Measurements from ENCODE around the gene TSPAN31. TPM values are rescaled to one million over a fixed set of nuclear protein-coding genes. Genes with fewer than 3 reads are reported as not detected.

Gene TSPAN31
- total RNA-seq, 1 experiment from 2014 or later, result 13.5 TPM

- DNase-seq (ENCODE audit: low read depth), result peak; percentile 72
Measured at GRCh38 chr12:57735952-57736740, 8.7 kb upstream of the TSPAN31 start.

- DNase-seq (ENCODE audit: low read depth), result no peak
Measured at GRCh38 chr12:57736741-57737466, 7.9 kb upstream of the TSPAN31 start.

DNA sequence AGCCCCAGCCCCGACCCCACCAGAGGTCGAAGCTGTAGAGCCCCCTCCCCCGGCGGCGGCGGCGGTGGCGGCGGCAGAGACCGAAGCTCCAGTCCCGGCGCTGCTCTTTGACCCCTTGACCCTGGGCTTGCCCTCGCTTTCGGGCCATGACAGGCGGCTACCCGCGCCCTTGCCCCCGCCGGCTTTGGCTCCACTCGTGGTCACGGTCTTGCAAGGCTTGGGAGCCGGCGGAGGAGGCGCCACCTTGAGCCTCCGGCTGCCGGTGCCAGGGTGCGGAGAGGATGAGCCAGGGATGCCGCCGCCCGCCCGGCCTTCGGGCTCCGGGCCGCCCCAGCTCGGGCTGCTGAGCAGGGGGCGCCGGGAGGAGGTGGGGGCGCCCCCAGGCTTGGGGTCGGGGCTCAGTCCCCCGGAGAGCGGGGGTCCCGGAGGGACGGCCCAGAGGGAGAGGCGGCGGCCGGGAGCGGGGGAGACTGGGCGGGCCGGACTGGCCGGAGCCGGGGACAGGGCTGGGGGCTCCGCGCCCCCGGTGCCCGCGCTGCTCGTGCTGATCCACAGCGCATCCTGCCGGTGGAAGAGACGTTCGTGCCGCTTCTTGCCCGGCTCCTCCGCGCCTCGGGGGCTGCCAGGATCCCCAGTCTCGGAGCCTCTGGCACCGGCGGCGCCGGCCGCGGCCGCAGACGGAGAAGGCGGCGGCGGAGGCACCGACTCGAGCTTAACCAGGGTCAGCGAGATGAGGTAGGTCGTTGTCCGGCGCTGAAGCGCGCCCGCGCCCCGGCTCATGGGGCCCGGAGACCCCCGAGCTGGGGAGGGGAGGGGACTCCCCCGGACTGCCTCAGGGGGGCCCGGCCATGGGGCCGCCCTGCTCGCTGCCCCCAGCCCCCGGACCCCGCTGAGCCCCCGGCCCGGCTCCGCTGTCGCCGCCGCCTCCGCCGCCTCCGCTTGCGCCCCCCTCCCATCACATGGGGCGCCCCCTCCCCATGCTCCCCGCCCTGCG lies 7.1 kb upstream of the TSPAN31 start:
- peak; percentile 58 for DNase-seq (ENCODE audit: low read depth)

GRCh38 chr12:57738661-57739237 lies 6.1 kb upstream of the TSPAN31 start, which contains the start of gene AGAP2:
Gene AGAP2 (minus strand): TSS chr12:57738742. CDS start chr12:57738246, 496 bp downstream.
- peak; percentile 50 for DNase-seq (ENCODE audit: low read depth)

DNA sequence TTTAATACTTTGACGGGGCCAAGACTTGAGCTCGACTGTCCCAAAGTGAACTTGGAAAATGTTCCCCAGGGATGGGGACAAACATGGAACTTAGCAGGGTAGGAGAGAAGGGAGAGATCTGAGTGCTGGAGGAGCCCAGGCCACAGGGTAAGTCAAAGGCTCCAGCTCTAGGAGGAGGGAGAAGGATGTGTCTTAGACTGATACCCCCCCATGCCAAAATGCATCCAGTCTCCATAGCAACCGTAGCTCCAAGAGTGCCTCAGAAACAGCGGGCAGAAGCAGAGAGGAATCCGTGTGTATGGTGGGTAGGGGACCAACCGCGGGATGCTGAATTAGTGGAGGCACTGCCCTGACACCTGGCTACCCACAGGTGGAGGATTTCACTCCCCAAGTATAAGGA lies 5.5 kb upstream of the TSPAN31 start:
- no peak for DNase-seq (ENCODE audit: low read depth)

DNA sequence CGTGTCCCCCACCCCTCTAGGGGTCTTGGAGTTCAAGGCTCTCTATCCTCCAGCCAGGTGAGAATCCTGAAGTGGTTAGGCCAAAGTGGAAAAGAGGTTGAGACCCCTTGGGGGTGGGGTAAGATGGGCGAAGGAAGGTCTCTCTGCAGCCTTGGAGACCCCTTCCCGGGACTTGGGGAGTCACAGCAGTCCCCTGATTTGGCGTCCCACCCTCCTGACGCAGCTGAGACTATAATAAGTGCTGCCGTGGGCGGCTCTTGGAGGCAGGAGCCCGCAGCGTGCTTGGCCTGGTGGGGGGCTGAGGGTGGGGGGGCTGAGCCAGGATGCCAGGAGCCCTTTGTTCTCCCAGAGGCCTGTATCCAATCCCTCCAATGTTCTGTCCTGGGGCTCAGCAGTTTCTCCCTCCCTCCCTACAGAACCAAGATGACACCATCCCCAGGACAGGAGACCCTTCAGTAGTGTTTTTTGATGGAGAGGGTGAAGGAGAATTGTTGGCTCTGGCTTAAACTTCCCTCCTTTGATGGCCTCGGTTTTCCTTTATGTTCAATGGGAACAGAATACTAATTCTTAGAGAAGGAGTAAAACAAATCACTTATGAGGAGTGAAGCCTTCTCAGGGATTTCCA lies 4.8 kb upstream of the TSPAN31 start:
- DNase-seq (ENCODE audit: low read depth), result no peak

DNA sequence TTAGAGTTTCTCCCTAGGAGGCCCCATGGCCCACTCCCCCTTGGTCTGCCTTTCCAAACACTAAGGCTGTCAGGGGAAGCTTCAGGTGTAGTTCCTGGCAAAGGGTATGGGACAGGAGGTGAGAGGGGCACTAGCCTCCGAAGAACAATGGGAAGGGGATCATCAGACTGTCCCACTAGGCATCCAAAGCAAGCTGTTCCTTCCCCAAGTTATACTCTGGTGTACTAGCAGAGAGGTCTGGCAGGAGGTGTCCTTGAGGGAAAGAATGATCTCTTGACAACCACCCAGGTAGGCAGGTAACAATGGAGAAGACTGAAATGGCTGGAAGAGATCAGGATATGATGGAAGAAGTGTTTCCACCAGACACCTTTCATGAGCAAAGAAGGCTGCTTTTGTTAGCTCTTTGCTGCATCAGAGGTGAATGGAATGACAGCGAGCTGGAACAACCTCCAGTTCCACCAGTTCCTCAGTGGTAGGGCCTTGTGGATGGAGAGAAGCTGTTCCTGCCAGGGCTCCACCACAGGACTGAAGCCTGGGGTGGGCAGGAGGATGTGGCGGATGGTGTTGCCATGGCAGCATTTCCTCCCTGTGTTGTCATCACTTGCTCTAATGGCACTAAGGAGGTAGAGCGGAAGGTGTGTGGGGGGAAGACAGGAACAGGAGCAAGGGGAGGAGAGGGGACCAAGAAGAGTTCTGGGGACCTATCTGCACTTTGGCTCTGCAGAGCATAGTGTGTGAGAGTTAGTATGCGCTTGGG lies 4.0 kb upstream of the TSPAN31 start:
- peak; percentile 47 for DNase-seq (ENCODE audit: low read depth)

- no peak for DNase-seq (ENCODE audit: low read depth)
Measured at GRCh38 chr12:57741413-57741789, 3.4 kb upstream of the TSPAN31 start.

GRCh38 chr12:57741844-57742738 lies 2.7 kb upstream of the TSPAN31 start:
- DNase-seq (ENCODE audit: low read depth), result no peak

DNA sequence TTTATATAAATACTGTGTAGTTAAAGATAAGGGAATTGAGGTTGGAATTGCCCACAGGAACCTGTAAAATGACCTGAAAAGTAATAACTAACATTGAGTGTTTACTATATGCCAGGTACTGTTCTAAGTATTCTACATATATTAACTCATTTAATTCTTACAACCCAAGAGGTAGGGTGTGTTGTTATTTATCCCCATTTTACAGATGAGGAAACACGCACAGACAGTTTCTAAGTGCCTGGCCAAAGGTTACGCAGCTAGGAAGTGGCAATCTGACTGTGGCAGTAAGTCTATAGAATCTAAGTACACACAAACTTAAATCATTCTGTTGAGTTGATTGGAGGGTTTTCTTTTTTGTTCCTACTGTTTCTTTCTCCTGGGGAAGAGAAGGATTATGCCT lies 1.1 kb upstream of the TSPAN31 start:
- no peak for DNase-seq (ENCODE audit: low read depth)

DNA sequence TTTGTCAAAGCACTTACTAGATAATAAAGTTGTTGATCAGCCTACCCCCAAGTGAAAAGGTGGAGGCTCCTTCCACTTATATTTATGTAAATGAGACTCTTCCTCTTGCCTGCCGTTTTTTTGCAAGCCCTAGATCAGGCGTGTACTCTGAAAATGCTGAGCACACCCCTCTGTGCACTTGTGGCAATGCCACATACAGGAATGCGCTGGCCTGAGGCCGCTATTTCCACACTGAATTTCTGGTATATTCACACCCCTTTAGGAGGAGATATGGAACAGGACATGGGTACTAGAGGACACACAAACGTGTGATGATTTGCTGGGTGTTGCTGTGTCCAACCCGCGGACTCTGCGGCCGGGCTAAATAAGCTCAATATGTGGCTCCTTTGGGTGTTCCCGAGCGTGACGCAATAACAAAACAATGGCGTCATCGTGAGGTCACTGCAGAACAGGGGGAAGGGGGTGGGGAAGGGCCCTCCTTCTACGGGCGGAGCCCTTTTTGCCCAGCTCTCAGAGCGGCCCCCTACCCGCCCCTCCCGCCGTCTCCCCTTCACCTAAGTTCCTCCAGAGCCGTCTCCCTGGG lies 554 bp upstream of the TSPAN31 start:
- DNase-seq (ENCODE audit: low read depth), result no peak

GRCh38 chr12:57745485-57745881 lies 644 bp downstream of the TSPAN31 start:
- no peak for DNase-seq (ENCODE audit: low read depth)

DNA sequence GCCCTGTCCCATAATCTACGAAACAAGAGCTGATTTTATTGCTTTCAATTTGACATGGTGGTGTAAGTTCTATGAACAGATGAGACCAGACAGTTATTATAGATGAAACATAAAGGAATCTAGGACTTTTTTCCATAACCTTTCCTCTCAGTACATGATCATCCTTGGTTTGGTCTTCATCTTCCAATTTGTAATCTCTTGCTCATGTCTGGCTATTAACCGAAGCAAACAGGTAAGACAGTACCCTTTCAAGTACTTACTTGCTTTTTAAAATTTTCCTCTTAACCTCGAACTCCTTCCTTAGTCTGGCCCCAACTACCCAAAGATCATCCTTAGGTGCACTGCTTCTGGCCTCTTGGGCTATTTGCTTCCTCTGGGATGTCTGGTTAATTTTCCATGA lies 1.2 kb downstream of the TSPAN31 start:
- DNase-seq (ENCODE audit: low read depth), result no peak

DNA sequence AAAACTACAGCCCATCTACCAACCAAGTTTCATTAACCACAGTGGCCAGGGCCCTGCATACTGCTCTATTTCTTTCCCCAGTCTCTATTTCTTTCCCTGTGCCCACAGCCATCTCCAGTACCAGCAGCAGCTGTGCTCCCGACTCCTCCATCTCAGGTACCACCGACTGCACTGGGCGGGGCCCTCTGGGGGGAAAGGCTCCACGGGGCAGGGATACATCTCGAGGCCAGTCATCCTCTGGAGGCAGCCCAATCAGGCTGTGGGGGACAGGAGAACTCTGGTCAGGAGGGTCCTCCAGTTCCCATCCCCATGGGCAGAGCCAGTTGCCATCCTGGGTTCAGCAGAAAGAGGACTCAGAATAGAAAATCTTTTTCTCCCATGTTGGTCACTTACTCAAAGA lies 4.2 kb downstream of the TSPAN31 start:
- no peak for DNase-seq (ENCODE audit: low read depth)

DNA sequence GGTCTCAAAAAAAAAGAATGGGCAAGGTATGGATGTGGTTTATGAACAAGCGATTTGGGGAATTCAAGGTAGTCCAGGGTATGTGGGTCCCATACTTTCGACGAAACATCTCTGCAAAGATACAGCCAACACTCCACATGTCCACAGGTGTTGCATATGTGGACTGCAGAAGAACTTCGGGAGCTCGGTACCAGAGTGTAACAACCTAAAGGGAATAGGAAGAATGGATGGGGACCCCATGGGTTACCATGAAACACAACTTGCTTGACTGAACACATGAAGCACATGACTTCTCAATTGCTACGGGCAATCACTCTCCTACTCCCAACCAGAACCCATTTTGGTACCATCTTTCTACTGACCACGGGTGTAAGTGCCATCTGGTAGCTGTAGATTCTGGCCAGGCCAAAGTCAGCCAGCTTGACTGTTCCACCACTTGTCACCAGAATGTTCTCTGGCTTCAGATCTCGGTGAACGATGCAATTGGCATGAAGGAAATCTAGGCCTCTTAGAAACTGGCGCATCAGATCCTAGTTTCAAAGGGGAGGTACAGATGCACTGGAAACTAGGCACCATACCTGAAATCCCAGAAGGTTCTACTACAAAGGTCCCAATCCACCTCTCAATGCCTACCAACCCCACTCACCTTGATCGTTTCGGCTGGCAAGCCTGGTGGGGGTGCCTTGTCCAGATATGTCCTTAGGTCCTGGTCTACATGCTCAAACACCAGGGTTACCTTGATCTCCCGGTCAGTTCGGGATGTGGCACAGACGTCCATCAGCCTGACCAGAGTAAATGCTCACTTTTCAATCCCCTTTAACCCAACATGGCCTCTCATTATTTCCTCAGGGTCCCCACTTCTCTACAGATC lies 6.0 kb downstream of the TSPAN31 start:
- DNase-seq (ENCODE audit: low read depth), result no peak

- no peak for DNase-seq (ENCODE audit: low read depth)
Measured at GRCh38 chr12:57751432-57751787, 6.6 kb downstream of the TSPAN31 start.

GRCh38 chr12:57751788-57752667 lies 7.2 kb downstream of the TSPAN31 start, which contains the start of gene CDK4:
Gene CDK4 (minus strand): TSS chr12:57752310. CDS start chr12:57751717, 593 bp downstream.
- DNase-seq (ENCODE audit: low read depth), result peak; percentile 100

Data from Daoy (cell line).